SKM-1 (cell line): ENCODE results near the gene MAP1B.

Experiments
- DNase-seq: peaks from one replicate; lab custom pipeline; 2025; ENCODE audit not compliant: unreplicated experiment; lab: John Stamatoyannopoulos, UW

The MAP1B gene

DNA sequence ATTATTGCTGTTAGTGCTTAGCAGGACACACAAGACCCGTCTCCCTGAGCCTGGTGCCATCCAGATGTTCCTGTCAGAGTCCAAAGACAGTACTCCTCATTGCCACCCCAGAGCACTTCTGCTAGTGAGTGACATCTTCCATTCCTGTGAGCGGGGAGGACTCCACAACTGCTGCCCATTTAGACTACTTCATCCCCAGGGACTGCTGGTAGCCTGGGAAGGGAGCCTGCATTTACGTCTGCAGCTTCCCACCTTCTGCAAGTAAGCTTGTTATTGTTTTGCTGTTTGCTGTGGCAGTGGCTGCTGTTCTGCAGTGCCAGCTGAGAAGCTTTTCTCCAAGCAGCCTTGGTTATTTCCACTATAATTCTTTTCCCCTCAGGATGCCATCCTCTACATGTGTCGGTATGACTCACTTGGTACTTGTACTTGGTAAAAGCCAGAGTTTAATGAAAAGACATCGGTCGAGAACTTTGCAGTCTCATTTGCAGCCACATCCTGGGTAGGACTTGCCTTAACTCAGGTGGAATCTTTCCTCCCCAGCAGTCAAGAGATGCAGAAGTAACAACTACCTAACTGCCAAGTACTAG, 10.6 kb upstream of the MAP1B start:
- DNase-seq, result no peak

GRCh38 chr5:72101828-72102227, 5.4 kb upstream of the MAP1B start:
- no peak for DNase-seq

- no peak for DNase-seq
These were observed 501 bp upstream of the MAP1B start for GRCh38 chr5:72106817-72107130.

GRCh38 chr5:72107901-72108201, 576 bp downstream of the MAP1B start:
- DNase-seq, result no peak

DNA sequence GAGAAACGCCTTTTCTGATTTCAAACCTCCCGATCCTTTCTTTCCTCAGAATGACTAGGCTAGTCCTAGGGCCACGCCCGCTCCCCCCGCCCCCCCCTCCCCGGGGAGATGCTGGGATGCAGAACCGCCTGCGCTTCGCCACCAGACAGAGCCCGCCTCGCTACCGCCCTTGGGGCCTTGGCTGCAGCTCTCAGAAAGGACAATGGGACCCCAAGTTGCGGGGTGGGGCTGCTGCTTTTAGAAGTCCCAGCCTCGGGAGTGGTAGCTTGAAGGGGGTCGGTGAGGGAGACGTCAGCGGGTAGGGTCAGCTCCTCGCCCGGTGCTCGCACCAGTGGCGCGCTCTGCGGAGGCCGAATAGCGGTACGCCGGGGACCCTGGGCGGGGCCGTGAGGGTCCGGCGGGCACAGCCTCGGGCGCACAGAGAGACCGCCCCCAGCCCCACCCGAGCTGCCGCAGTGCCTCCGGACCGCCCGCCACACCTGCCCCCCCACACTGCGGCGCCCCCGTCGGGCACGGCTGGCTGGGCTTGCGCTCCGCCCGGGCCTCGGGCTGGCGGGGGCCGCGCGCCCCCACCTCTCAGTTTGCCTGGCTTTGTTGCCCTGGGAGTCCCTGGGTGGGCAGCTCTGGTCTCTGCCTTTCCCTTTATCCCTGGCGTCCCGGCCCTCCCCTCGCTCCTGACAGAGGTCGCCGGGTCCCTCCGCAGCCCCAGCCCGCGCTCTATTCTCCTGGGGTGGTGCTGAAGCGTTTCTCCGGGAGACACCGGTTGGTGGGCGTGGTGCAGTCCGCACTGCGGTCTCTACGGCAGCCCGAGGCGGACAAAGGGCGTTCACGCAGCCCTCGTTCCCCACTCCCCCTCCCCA, 1.2 kb downstream of the MAP1B start:
- DNase-seq, result no peak

- DNase-seq, result no peak
These were observed 1.8 kb downstream of the MAP1B start for GRCh38 chr5:72109062-72109411.

- no peak for DNase-seq
These were observed 2.4 kb downstream of the MAP1B start for GRCh38 chr5:72109625-72110024.

GRCh38 chr5:72110394-72111013, 3.2 kb downstream of the MAP1B start:
- DNase-seq, result no peak

DNA sequence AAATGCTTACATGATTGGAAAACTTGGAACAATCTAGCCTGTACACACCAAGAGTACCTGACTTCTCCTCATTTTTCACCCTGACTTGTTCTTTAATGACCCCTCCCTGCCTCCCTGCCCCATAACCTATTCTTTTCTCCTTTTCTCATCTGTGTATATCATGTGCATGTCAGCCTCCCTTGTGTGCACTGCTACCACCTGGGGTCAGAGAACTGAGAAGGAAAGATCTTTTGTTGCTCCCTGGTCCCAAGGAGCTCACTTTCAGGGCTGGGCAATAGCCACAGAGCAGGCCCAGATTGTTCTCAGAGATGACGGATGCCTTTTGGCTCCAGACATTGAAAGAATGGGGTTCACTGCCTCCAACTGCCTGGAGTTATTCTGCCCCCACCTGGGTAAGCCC, 5.1 kb downstream of the MAP1B start:
- DNase-seq, result no peak

GRCh38 chr5:72114629-72115028, 7.4 kb downstream of the MAP1B start:
- no peak for DNase-seq

- DNase-seq, result no peak
These were observed 8.0 kb downstream of the MAP1B start for GRCh38 chr5:72115296-72115695.

DNA sequence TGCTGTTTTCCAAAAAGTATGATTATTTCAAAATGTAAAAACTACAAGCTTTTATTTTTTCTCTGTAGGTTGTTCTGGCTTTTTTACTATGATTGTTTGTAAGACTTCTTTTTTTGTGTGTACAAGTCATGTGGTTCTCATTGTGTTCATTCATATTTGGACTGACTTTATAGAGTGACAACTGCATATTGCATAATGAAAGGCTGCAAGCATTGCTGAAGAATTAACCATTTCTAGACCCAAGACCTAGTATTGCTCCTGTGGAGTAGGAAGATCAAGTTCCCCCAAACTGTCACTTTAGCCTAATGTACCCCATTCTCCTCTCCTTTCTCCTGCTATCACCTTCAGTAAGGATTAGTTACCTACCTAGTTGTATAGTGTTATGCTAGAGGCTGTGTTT, 10.0 kb downstream of the MAP1B start:
- no peak for DNase-seq

DNA sequence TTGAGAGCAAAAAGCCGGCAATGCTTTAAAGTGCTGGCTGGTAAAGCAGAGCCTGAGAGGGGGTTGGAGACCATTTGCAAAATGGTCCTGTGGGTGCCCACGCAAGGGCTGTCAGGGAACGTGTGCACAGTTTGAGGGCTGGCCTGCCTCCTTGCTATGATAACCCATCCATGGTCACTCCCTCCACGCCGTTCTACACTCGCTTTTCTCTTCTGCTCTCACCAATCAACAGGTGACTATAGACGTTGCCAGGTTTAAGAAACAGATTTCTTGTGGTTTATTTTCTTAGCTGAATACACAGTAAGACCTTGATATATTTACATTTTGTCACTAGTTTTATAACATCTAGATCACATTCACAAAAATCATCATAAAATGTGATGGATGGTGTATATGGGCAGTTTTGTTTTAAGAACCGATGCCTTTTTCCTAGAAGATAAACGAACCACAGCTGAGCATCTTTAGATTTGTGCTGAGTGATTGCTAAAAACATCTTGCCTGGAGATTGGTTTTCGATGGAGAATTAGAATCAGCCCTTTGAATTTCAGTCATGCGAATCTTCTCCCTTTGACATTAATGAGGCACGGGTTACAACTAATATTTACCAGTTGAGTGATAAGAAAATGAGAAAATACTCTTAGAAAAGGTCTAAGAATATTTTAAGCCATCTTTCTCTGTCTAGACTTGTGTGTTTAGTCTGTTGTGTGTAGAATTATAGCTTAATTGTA, 13.9 kb downstream of the MAP1B start:
- DNase-seq, result no peak

GRCh38 chr5:72121780-72122445, 14.6 kb downstream of the MAP1B start:
- DNase-seq, result no peak

DNA sequence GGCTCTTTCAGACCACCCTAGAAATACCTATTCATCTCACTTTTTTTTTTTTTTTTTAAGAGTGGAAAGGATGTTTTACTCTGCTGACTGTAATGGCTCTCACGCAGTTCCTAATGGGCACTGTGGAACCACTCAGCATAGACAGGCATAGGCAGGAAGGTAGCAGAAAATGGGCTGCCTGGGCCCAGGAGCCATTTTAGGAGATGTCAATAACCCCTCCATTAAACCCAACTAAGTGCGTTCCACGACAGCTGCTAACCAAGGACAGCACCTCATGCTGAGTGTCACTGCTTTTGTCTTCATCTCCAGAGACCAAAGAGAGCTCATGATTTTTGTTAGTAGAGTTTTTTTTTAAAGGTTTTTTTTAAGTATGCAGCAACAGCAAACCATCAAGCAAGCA, 15.3 kb downstream of the MAP1B start:
- no peak for DNase-seq

GRCh38 chr5:72123764-72124376, 16.6 kb downstream of the MAP1B start:
- no peak for DNase-seq

- no peak for DNase-seq
These were observed 18.1 kb downstream of the MAP1B start for GRCh38 chr5:72125271-72125940.

DNA sequence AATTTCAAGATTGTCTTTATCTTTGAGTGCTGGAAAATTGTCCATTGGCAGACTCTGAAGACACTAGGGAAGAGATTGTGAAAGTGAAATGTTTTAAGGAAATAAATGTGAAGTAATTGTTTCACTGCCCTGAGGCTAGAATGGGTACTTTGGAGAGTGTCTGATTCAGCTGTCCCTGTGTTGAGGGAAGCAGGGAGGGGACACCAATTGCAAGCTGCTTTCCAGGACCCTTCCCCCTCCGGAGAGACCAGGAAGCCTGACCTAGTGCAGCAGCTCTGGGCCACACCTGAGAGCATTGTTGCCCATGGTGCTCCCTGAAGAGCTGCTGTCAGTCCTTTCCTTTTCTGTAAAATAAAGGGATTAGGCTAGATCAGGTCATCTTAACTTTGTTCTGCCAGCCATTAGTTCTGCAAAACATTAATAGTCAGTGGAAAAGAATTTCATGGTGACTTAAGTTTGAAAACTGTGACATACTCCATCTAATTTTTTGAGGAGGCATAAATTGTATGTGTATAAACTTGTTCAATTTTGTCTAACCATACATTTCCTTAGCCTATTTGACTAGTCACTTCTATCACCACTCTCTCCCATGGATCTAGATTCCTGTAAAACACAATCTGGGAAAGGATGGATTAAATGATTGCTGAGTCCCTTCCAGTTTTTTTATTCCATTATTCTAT, 18.8 kb downstream of the MAP1B start:
- DNase-seq, result no peak

DNA sequence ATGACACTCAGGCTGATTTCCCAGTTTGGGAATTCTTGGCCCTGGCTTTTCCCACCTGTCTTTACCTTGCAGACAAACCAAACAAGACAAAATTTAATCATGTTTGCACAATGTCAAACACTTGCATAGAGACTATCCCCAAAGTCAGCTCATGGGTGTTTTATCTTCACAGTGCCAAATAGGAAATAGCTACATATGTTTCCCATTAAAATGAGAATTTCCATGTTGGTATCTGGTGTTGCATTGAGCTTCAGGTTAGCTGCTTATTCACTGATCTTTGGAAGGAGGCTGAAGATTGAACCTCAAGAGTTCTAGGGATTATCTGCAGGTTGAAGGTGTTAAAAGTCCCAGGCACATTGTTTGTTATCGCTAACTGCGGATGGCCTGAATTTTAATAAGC, 19.5 kb downstream of the MAP1B start:
- DNase-seq, result no peak

- no peak for DNase-seq
These were observed 22.4 kb downstream of the MAP1B start for GRCh38 chr5:72129725-72130124.
